HEK293 (cell line): ENCODE data around the gene SPHK1.
A peak's percentile ranks its signal among the peaks of the same experiment; 100 is the strongest.

Experiments used
- KLF1 ChIP-seq: fragments of 450-650 bp; formaldehyde crosslinking; IDR thresholded peaks from 2 replicates; pipeline ENCODE4 v1.5.1; 2016; ENCODE audit warnings: missing biosample characterization, missing genetic modification characterization
- MEIS1 ChIP-seq: sonication (generic); formaldehyde crosslinking; IDR thresholded peaks from 2 replicates; pipeline ENCODE4 v1.8.1; 2022; ENCODE audit warnings: missing genetic modification reagents, mild to moderate bottlenecking, borderline replicate concordance
- TCF7L2 ChIP-seq: IDR thresholded peaks from 2 replicates; pipeline ENCODE4 v1.6.1; 2011; ENCODE audit warnings: low read depth, mild to moderate bottlenecking, inconsistent platforms, low read length, moderate library complexity, borderline replicate concordance
- ZBTB7A ChIP-seq: fragments of 450-650 bp; formaldehyde crosslinking; IDR thresholded peaks from 2 replicates; pipeline ENCODE4 v1.5.1; 2016; ENCODE audit warnings: low read depth, missing biosample characterization, missing genetic modification characterization
- ZIC2 ChIP-seq: fragments of 450-650 bp; formaldehyde crosslinking; IDR thresholded peaks from 2 replicates; pipeline ENCODE4 v1.5.1; 2016; ENCODE audit warnings: missing biosample characterization, missing genetic modification characterization
- ZNF10 ChIP-seq: fragments of 450-650 bp; formaldehyde crosslinking; IDR thresholded peaks from 2 replicates; pipeline ENCODE4 v1.5.1; 2017; ENCODE audit warnings: missing biosample characterization, missing genetic modification characterization
- ZNF169 ChIP-seq: fragments of 450-650 bp; formaldehyde crosslinking; IDR thresholded peaks from 2 replicates; pipeline ENCODE4 v1.5.1; 2016; ENCODE audit warnings: missing biosample characterization, missing genetic modification characterization
- ZNF416 ChIP-seq: fragments of 450-650 bp; formaldehyde crosslinking; IDR thresholded peaks from 2 replicates; pipeline ENCODE4 v1.5.1; 2016; ENCODE audit warnings: missing biosample characterization, missing genetic modification characterization
- ZNF530 ChIP-seq: fragments of 450-650 bp; formaldehyde crosslinking; IDR thresholded peaks from 2 replicates; pipeline ENCODE4 v1.5.1; 2016; ENCODE audit warnings: low read depth, missing biosample characterization, missing genetic modification characterization
- ZNF549 ChIP-seq: fragments of 450-650 bp; IDR thresholded peaks from 2 replicates; pipeline ENCODE4 v1.5.1; 2018; ENCODE audit warnings: missing biosample characterization, missing genetic modification characterization, mild to moderate bottlenecking, inconsistent platforms, moderate library complexity
- ZNF558 ChIP-seq: fragments of 450-650 bp; formaldehyde crosslinking; IDR thresholded peaks from 2 replicates; pipeline ENCODE4 v1.5.1; 2016; ENCODE audit warnings: missing biosample characterization, missing genetic modification characterization
- ZNF670 ChIP-seq: fragments of 450-650 bp; formaldehyde crosslinking; IDR thresholded peaks from 2 replicates; pipeline ENCODE4 v1.5.1; 2016; ENCODE audit warnings: missing biosample characterization, missing genetic modification characterization, low read depth
- TF ChIP-seq, protein P1 (sequence below): fragments of 450-650 bp; formaldehyde crosslinking; IDR thresholded peaks from 2 replicates; pipeline ENCODE4 v1.5.1; 2016; ENCODE audit warnings: missing biosample characterization, missing genetic modification characterization
- TF ChIP-seq, protein P2 (sequence below): fragments of 450-650 bp; IDR thresholded peaks from 2 replicates; pipeline ENCODE4 v1.5.1; 2018; ENCODE audit warnings: missing biosample characterization, missing genetic modification characterization

DNA sequence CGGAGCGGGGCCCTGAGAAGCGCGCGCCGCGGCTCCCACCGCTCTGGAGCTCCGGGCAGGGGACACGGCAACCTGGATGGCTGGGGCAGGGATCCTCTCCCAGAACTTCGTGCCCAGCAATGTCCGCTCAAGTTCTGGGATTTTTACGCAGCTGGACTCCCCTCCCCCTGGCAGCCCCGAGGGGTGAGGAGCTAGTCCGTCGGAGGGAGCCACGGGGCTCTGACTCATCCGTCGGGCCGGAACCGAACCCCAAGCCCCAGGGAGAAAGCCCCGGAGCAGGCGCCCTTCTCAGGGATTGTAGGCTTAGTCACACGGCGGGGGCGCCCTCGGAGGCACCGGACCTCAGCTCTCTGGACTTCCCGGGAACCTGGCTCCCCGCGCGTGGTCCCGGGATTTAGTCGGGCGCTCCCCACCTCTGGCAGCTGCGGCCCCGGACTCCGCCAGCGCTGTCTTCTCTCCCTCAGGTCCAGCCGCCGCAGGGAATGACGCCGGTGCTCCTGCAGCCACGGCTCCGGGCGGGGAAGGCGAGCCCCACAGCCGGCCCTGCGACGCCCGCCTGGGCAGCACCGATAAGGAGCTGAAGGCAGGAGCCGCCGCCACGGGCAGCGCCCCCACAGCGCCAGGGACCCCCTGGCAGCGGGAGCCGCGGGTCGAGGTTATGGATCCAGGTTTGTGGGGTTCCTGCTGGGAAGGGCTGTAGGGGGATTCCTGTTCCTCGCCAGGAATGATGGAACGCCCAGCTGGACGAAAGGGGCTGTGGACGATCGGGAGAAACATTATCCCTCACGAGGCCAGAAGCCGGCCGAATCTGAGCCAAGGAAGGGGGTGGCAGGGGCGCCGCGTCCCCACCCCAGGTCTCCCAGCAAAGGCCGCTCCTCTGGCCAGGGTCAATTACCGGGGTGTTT, 830 bp downstream of the SPHK1 start:
- TF ChIP-seq, protein P1, sequence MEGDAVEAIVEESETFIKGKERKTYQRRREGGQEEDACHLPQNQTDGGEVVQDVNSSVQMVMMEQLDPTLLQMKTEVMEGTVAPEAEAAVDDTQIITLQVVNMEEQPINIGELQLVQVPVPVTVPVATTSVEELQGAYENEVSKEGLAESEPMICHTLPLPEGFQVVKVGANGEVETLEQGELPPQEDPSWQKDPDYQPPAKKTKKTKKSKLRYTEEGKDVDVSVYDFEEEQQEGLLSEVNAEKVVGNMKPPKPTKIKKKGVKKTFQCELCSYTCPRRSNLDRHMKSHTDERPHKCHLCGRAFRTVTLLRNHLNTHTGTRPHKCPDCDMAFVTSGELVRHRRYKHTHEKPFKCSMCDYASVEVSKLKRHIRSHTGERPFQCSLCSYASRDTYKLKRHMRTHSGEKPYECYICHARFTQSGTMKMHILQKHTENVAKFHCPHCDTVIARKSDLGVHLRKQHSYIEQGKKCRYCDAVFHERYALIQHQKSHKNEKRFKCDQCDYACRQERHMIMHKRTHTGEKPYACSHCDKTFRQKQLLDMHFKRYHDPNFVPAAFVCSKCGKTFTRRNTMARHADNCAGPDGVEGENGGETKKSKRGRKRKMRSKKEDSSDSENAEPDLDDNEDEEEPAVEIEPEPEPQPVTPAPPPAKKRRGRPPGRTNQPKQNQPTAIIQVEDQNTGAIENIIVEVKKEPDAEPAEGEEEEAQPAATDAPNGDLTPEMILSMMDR (tag by site-specific recombination), result no peak
- TF ChIP-seq KLF1 (tag by site-specific recombination) (no peak), ZNF549 (tag by site-specific recombination) (no peak), ZBTB7A (no peak), ZIC2 (tag by site-specific recombination) (peak; percentile 97), MEIS1 (CRISPR knock-in tag) (no peak), ZNF670 (tag by site-specific recombination) (no peak), ZNF10 (no peak), TCF7L2 (no peak), ZNF530 (no peak), ZNF416 (tag by site-specific recombination) (no peak), ZNF169 (tag by site-specific recombination) (no peak), ZNF558 (tag by site-specific recombination) (no peak)
- TF ChIP-seq, protein P2, sequence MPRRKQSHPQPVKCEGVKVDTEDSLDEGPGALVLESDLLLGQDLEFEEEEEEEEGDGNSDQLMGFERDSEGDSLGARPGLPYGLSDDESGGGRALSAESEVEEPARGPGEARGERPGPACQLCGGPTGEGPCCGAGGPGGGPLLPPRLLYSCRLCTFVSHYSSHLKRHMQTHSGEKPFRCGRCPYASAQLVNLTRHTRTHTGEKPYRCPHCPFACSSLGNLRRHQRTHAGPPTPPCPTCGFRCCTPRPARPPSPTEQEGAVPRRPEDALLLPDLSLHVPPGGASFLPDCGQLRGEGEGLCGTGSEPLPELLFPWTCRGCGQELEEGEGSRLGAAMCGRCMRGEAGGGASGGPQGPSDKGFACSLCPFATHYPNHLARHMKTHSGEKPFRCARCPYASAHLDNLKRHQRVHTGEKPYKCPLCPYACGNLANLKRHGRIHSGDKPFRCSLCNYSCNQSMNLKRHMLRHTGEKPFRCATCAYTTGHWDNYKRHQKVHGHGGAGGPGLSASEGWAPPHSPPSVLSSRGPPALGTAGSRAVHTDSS (tag by site-specific recombination), result no peak
